HepG2 (cell line): ENCODE measurements around the gene ALDH1L2. TPM values are rescaled to one million over a fixed set of nuclear protein-coding genes. Genes with fewer than 3 reads are reported as not detected.

Source experiments
- AHR ChIP-seq: IDR thresholded peaks from 2 replicates; pipeline ENCODE4 v1.6.1; 2018; ENCODE audit warnings: missing genetic modification reagents, missing compliant biosample characterization
- CEBPG ChIP-seq: IDR thresholded peaks from 2 replicates; pipeline ENCODE4 v1.6.1; 2016
- CHCHD3 ChIP-seq: sonication (generic); formaldehyde crosslinking; IDR thresholded peaks from 2 replicates; pipeline ENCODE4 v1.8.0; 2022; ENCODE audit warnings: mild to moderate bottlenecking, missing genetic modification reagents, moderate library complexity
- ESRRA ChIP-seq: sonication (generic); formaldehyde crosslinking; IDR thresholded peaks from 2 replicates; pipeline ENCODE4 v1.5.1; 2020; ENCODE audit warnings: mild to moderate bottlenecking, low read depth, missing genetic modification reagents
- FLYWCH1 ChIP-seq: sonication (generic); formaldehyde crosslinking; IDR thresholded peaks from 2 replicates; pipeline ENCODE4 v1.8.1; 2023; ENCODE audit warnings: mild to moderate bottlenecking, missing genetic modification reagents
- GPN1 ChIP-seq: sonication (generic); formaldehyde crosslinking; IDR thresholded peaks from 2 replicates; pipeline ENCODE4 v1.5.1; 2020; ENCODE audit warnings: missing genetic modification reagents, borderline replicate concordance
- GTF2F1 ChIP-seq: fragments of 150-350 bp; IDR thresholded peaks from 2 replicates; pipeline ENCODE4 v1.6.1; 2014; ENCODE audit warnings: low read length
- HINFP ChIP-seq: sonication (generic); formaldehyde crosslinking; IDR thresholded peaks from 2 replicates; pipeline ENCODE4 v1.4.0; 2020; ENCODE audit warnings: low read depth, mild to moderate bottlenecking, missing genetic modification reagents
- IRF1 ChIP-seq: sonication (generic); formaldehyde crosslinking; IDR thresholded peaks from 2 replicates; pipeline ENCODE4 v1.4.0; 2020; ENCODE audit warnings: low read depth, mild to moderate bottlenecking, missing genetic modification reagents
- MLLT10 ChIP-seq: sonication (generic); formaldehyde crosslinking; IDR thresholded peaks from 2 replicates; pipeline ENCODE4 v1.4.0; 2020; ENCODE audit warnings: missing genetic modification reagents
- MTA1 ChIP-seq: sonication (generic); formaldehyde crosslinking; IDR thresholded peaks from 2 replicates; pipeline ENCODE4 v1.4.0; 2020; ENCODE audit warnings: missing genetic modification reagents, mild to moderate bottlenecking, borderline replicate concordance
- PITX1 ChIP-seq: sonication (generic); formaldehyde crosslinking; IDR thresholded peaks from 2 replicates; pipeline ENCODE4 v1.5.1; 2020; ENCODE audit warnings: mild to moderate bottlenecking, missing genetic modification reagents
- PRMT3 ChIP-seq: sonication (generic); formaldehyde crosslinking; IDR thresholded peaks from 2 replicates; pipeline ENCODE4 v1.8.1; 2022; ENCODE audit warnings: low read depth, mild to moderate bottlenecking, moderate library complexity, missing genetic modification reagents, borderline replicate concordance
- RBFOX2 ChIP-seq: fragments of 200-400 bp; formaldehyde crosslinking; IDR thresholded peaks from 2 replicates; pipeline ENCODE4 v1.6.1; 2017; ENCODE audit warnings: low read depth, mild to moderate bottlenecking, low read length
- RELA ChIP-seq: sonication (generic); formaldehyde crosslinking; IDR thresholded peaks from 2 replicates; pipeline ENCODE4 v1.4.0; 2020; ENCODE audit warnings: missing genetic modification reagents
- SMARCC2 ChIP-seq: fragments of 450-650 bp; IDR thresholded peaks from 2 replicates; pipeline ENCODE4 v1.6.1; 2017; ENCODE audit warnings: antibody characterized with exemption, mild to moderate bottlenecking
- SOX5 ChIP-seq: IDR thresholded peaks from 2 replicates; pipeline ENCODE4 v1.6.1; 2016; ENCODE audit warnings: borderline replicate concordance
- WIZ ChIP-seq: sonication (generic); formaldehyde crosslinking; IDR thresholded peaks from 2 replicates; pipeline ENCODE4 v1.5.1; 2020; ENCODE audit warnings: mild to moderate bottlenecking, missing genetic modification reagents
- XBP1 ChIP-seq: sonication (generic); formaldehyde crosslinking; IDR thresholded peaks from 2 replicates; pipeline ENCODE4 v1.5.0; 2020; ENCODE audit warnings: missing genetic modification reagents
- ZNF10 ChIP-seq: sonication (generic); formaldehyde crosslinking; IDR thresholded peaks from 2 replicates; pipeline ENCODE4 v1.4.0; 2020; ENCODE audit warnings: mild to moderate bottlenecking, low read depth, missing genetic modification reagents, borderline replicate concordance
- ZNF326 ChIP-seq: sonication (generic); formaldehyde crosslinking; IDR thresholded peaks from 2 replicates; pipeline ENCODE4 v1.4.0; 2020; ENCODE audit warnings: missing genetic modification reagents, borderline replicate concordance
- ZNF660 ChIP-seq: sonication (generic); formaldehyde crosslinking; IDR thresholded peaks from 2 replicates; pipeline ENCODE4 v1.5.1; 2020; ENCODE audit warnings: mild to moderate bottlenecking, low read depth, missing genetic modification reagents, borderline replicate concordance
- ZNF678 ChIP-seq: sonication (generic); formaldehyde crosslinking; IDR thresholded peaks from 2 replicates; pipeline ENCODE4 v1.4.0; 2020; ENCODE audit warnings: mild to moderate bottlenecking, missing genetic modification reagents
- polyA plus RNA-seq, 8 experiments: library from polyadenylated mRNA; depleted of rRNA in 3 of 8; stranded (reverse) in 7 of 8; unstranded in 1 of 8; fragments of >200 nt; fragmentation: Illumina TruSeq in 4 of 8; extraction: Trizol in 4 of 8; gene quantifications; 2 replicates each; pipeline versions ENCODE4 v1.2.1 to v1.2.3, GENCODE V29; 2011 to 2016; ENCODE audit warnings: low read depth in 4 of 8, missing spikeins in 1 of 8, mixed read lengths in 1 of 8; ENCODE audit not compliant: insufficient read depth in 1 of 8
- total RNA-seq, 5 experiments: library from RNA; depleted of rRNA; stranded (reverse); fragments of >200 nt; fragmentation: Illumina TruSeq; extraction: Trizol; gene quantifications; 2 replicates each; pipeline ENCODE4 v1.2.3, GENCODE V29; 2016; ENCODE audit warnings: low read depth in 1 of 5
- TF ChIP-seq, protein P1 (sequence below): sonication (generic); formaldehyde crosslinking; conservative IDR thresholded peaks from 2 replicates; pipeline ENCODE4 v1.4.0; 2020; ENCODE audit warnings: missing genetic modification reagents
- TF ChIP-seq, protein P2 (sequence below): sonication (generic); formaldehyde crosslinking; IDR thresholded peaks from 2 replicates; pipeline ENCODE4 v1.8.0; 2022; ENCODE audit warnings: mild to moderate bottlenecking, missing genetic modification reagents, borderline replicate concordance

ALDH1L2 gene
- total and polyA plus RNA-seq, 2 of the 13 experiments (the other 11 are each of a cell fraction or from before 2014, with no cell fraction given) = 0.40 to 4.6 TPM

GRCh38 chr12:105107494-105108371 lies 23.5 kb upstream of the ALDH1L2 start, which contains the start of gene WASHC4 (continued):
- TF ChIP-seq XBP1 = no peak
- no peak for TF ChIP-seq MLLT10 (CRISPR knock-in tag)
- 0 out of 2 replicates have a peak, but pooled peaks have one; percentile 15 for TF ChIP-seq FLYWCH1 (CRISPR knock-in tag)
- no peak for TF ChIP-seq SMARCC2
- peak; percentile 89; the same call in 1 of the 2 replicates for TF ChIP-seq CHCHD3
- TF ChIP-seq GTF2F1 = no peak
- TF ChIP-seq, protein P1, sequence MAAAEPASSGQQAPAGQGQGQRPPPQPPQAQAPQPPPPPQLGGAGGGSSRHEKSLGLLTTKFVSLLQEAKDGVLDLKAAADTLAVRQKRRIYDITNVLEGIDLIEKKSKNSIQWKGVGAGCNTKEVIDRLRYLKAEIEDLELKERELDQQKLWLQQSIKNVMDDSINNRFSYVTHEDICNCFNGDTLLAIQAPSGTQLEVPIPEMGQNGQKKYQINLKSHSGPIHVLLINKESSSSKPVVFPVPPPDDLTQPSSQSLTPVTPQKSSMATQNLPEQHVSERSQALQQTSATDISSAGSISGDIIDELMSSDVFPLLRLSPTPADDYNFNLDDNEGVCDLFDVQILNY = peak; percentile 53; the same call in 1 of the 2 replicates
- peak; percentile 84; the same call in 1 of the 2 replicates for TF ChIP-seq HINFP (CRISPR knock-in tag)
- peak; percentile 91 for TF ChIP-seq ZNF678 (CRISPR knock-in tag)
- TF ChIP-seq PITX1 = 0 out of 2 replicates have a peak, but pooled peaks have one; percentile 18
- TF ChIP-seq, protein P2, sequence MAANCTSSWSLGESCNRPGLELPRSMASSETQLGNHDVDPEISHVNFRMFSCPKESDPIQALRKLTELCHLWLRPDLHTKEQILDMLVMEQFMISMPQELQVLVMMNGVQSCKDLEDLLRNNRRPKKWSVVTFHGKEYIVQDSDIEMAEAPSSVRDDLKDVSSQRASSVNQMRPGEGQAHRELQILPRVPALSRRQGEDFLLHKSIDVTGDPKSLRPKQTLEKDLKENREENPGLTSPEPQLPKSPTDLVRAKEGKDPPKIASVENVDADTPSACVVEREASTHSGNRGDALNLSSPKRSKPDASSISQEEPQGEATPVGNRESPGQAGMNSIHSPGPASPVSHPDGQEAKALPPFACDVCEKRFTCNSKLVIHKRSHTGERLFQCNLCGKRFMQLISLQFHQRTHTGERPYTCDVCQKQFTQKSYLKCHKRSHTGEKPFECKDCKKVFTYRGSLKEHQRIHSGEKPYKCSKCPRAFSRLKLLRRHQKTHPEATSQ (CRISPR knock-in tag) = no peak
- peak; percentile 81; the same call in 1 of the 2 replicates for TF ChIP-seq WIZ (CRISPR knock-in tag)
- no peak for TF ChIP-seq ZNF10 (CRISPR knock-in tag)
- peak; percentile 99 for TF ChIP-seq RBFOX2
- no peak for TF ChIP-seq ZNF326
- TF ChIP-seq ESRRA (CRISPR knock-in tag) = peak; percentile 77; the same call in 1 of the 2 replicates
- TF ChIP-seq IRF1 (CRISPR knock-in tag) = no peak
- 0 out of 2 replicates have a peak, but pooled peaks have one; percentile 69 for TF ChIP-seq AHR (CRISPR knock-in tag)
- TF ChIP-seq PRMT3 = no peak
- TF ChIP-seq SOX5 (CRISPR knock-in tag) = peak; percentile 67
- TF ChIP-seq ZNF660 (CRISPR knock-in tag) = no peak
- TF ChIP-seq CEBPG (CRISPR knock-in tag) = no peak
- TF ChIP-seq GPN1 (CRISPR knock-in tag) = no peak
- no peak for TF ChIP-seq RELA (CRISPR knock-in tag)
- peak; percentile 89 for TF ChIP-seq MTA1
